SK-N-MC (cell line): Measurements from ENCODE around the gene EPB41L4B.

Experiments used
- EZH2 ChIP-seq: fragments of 200-600 bp; sonication (generic); IDR thresholded peaks from one replicate; pipeline ENCODE4 v1.6.1; 2017; ENCODE audit warnings: antibody characterized with exemption
- FOXP2 ChIP-seq: optimal IDR thresholded peaks from 2 replicates; pipeline ENCODE3; 2011; ENCODE audit warnings: mild to moderate bottlenecking, moderate library complexity; ENCODE audit not compliant: insufficient read depth; ENCODE audit errors: extremely low read length, control extremely low read depth
- POLR2AphosphoS5 ChIP-seq: IDR thresholded peaks from 2 replicates; pipeline ENCODE4 v1.6.1; 2012; ENCODE audit warnings: mild to moderate bottlenecking, low read depth, low read length, borderline replicate concordance

- TF ChIP-seq FOXP2 (no peak), POLR2AphosphoS5 (no peak), EZH2 (no peak)
Observed at GRCh38 chr9:109138421-109138820, 182.4 kb downstream of the EPB41L4B start.
